GM19324 (cell line): ENCODE measurements around the gene SIGLECL1.

ENCODE experiments used
- ATAC-seq: cut with Tn5 transposase; IDR thresholded peaks from one replicate; pipeline ENCODE4 v1.9.1; 2021; ENCODE audit warnings: mild to moderate bottlenecking, moderate library complexity; ENCODE audit not compliant: unreplicated experiment, low FRiP score

SIGLECL1 gene

DNA sequence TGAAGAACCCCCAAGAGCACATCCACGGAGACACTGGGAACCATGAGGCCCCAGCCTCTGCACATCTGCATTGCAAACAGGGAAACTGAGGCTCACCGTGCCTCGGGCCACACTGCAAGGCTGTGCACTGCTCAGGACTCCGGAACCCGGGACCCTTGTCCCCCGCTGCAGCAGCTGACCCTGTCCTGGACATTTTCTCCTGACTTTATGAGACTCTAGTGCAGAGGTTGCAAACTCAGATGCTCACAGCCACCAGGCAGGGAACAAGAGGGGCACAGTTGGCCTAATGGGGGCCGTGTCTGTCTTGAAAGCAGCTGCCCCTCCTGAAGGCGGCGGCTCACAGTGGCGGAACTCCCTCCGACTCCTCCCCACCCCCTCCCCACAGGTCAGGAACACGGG, 44.1 kb downstream of the SIGLECL1 start:
- ATAC-seq, result no peak

DNA sequence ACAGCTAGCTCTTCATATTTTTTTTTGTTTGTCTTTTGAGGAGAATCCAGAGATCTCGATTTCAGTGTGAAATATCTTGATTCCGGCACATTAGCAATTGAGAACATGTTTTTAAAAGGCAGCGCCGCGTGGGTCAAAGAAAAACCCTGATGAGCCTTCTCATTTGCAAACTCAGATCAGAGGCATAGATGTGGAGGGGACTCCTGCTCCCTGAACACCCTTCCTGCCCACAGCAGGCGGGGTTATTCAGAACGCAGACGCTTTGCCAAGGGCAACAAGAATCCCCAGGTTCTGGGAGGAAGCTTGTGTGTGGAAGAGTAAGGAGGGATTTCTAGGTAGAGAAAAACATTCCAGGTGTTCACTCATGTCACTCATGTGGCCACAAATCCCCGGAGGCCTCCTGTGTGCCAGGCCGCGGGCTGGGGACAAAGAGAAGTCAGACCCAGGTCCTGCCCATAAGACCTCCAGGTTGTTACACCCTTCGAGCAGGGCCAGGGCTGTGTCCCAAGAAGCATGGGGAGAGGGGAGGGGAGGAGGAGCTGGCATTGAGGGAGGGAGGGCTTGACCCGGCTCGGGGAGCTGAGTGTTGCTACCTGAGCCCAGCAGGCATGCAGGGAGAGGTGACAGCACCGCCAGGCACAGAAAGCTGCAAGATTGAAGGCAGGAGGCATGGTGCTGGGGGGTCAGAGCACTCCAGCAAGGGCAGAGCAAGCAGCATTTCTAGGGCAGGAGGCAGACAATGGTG, 44.7 kb downstream of the SIGLECL1 start:
- no peak for ATAC-seq

DNA sequence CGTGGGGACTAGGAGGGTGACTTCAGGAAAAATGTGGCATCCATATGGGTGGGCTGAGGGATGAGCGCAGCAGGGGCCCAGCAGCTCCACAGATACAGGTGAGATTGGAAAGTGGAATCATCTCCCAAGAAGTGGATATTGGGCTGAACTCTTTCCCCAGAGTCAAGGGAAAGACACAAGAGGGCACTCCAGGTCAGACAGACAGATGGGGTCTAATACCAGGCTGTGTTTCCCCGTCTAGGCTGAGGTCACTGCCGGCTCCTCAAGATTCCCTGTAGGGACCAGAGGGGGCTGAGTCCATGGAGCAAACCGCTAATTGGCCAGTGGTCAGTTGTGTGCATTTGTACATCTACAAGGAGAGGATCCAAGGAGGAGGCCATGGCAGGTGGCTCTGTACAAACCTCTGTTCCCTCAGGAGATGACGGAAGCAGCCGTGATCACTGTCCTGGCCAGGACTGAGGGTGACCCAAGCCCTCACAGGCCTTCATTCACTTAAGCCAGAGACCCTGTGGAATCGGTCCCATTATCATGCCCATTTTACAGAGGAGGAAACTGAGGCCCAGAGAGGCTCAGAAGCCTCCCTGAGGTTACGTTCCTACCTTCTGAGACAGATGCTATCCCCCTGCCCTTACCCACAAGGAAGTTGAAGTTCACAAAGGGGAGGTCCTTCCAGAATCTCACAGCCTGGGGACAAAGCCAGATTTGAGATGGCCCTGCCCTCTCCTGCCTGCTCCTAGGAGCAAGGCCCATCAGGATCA, 45.6 kb downstream of the SIGLECL1 start:
- ATAC-seq, result no peak

- no peak for ATAC-seq
These were observed 46.5 kb downstream of the SIGLECL1 start for GRCh38 chr19:51297406-51297805.

DNA sequence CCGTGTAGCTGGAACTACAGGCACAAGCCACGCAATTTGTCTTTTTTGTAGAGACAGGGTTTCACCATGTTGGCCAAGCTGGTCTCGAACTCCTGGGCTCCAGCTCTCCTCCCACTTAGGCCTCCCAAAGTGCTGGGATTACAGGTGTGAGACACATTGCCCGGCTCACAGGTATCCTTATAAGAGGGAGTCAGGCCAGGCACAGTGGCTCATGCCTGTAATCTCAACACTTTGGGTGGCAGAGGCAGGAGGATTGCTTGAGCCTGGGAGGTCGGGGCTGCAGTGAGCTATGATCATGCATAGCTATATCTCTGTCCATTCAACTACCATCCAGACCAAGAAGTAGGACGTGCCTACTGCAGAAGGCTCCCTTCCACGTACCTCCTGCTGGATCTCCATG, 50.4 kb downstream of the SIGLECL1 start:
- no peak for ATAC-seq

- no peak for ATAC-seq
These were observed 54.6 kb downstream of the SIGLECL1 start for GRCh38 chr19:51305479-51305878.

- ATAC-seq, result no peak
These were observed 60.7 kb downstream of the SIGLECL1 start, which contains the start of gene IGLON5 for GRCh38 chr19:51311351-51312257. IGLON5 (plus strand) TSS chr19:51311644; CDS start chr19:51311848, 204 bp downstream.

DNA sequence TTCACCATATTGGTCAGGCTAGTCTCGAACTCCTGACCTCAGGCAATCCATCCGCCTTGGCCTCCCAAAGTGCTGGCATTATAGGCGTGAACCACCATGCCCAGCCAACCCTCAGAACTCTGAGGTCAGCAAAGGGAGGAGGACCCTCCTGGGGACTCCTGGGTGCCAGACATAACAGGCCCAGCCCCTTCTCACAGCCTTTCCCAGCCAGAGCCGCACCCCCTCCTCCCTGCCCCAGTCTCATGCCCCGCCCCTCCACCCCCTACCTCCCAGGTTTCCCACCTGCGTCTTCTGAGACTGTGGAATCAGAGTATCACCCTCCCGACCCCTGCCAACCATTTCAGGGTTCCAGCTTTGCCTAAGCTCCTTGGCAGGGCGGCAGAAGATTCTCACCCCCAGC, 65.8 kb downstream of the SIGLECL1 start:
- no peak for ATAC-seq

DNA sequence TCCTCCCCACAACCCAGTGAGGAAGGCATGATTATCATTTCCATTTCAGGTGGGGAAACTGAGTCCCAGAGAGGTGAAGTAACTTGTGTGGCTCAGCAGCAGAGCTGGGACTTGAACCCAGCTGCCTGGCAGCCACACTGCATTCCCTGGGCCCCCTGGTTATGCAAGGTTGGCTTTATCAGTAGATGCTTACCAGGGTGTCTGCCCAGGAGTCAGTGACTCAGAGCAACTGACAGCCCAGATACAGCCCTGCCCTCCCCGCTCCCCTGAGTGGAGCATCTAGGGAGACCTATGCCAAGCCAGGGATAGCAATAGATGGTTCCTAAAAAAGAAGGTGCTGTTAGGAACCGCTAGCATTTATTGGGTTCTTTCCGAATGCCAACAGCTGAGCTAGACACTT, 66.5 kb downstream of the SIGLECL1 start:
- no peak for ATAC-seq

DNA sequence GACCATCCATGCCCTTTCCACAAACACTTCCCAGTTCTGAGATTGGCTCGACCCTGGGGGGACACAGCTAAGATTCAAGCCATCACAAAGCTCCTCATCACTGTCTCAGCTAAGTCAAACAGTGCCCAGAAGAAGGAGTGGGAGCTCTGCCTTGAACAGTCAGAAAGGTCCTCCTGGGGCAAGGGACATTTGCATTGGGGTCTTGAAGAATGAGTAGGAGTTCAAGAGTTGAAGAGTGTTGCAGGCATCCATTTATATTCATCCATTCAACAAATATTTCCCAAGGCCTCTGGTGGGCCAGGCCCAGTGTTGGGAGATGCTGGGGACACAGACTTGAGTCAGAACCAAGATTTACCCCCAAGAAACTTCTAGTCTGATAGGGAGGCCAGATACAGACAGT, 67.1 kb downstream of the SIGLECL1 start:
- ATAC-seq, result no peak
